Activated CD4-positive, alpha-beta memory T cell treated with anti-CD3 and anti-CD28 coated beads, Interleukin-2, amount 10 ng/mL, durations not matched to agents 7 days and 5 days (primary cell): ENCODE measurements around the gene YLPM1. TPM values are rescaled to one million over a fixed set of nuclear protein-coding genes. Genes with fewer than 3 reads are reported as not detected.
A peak's percentile ranks its signal among the peaks of the same experiment; 100 is the strongest.

Experiments used
- CTCF ChIA-PET: fragments of 350-600 bp; sonication (Branson Sonifier 250); formaldehyde crosslinking; loops from one replicate; lab custom pipeline; 2021; ENCODE audit warnings: antibody characterized with exemption, inconsistent platforms; lab: Charles Lee
- POLR2A ChIA-PET: fragments of 350-600 bp; sonication (Branson Sonifier 250); formaldehyde crosslinking; loops from one replicate; lab custom pipeline; 2021; ENCODE audit warnings: antibody characterized with exemption; lab: Charles Lee
- DNase-seq: peaks from one replicate; pipeline ENCODE4 v3.0.0-alpha.2; 2020
- H3K27ac Mint-ChIP-seq: one replicate; pipeline ENCODE4 v1.8.0; 2021; ENCODE audit warnings: mild to moderate bottlenecking, mixed read lengths
- H3K27me3 Mint-ChIP-seq: one replicate; pipeline ENCODE4 v1.8.0; 2021; ENCODE audit warnings: mixed read lengths
- H3K36me3 Mint-ChIP-seq: one replicate; pipeline ENCODE4 v1.8.0; 2021; ENCODE audit warnings: low read depth, mixed read lengths
- H3K4me1 Mint-ChIP-seq: one replicate; pipeline ENCODE4 v1.8.0; 2021; ENCODE audit warnings: mixed read lengths
- H3K4me3 Mint-ChIP-seq: one replicate; pipeline ENCODE4 v1.8.0; 2021; ENCODE audit warnings: mild to moderate bottlenecking, mixed read lengths
- H3K9me3 Mint-ChIP-seq: one replicate; pipeline ENCODE4 v1.8.0; 2021; ENCODE audit warnings: mixed read lengths
- total RNA-seq, 2 experiments: library from RNA; stranded (reverse); gene quantifications; one replicate each; pipeline ENCODE4 v1.2.3, GENCODE V29; 2021

YLPM1 gene
- total RNA-seq, 2 experiments from 2014 or later, result 52.3 to 55.4 TPM

DNA sequence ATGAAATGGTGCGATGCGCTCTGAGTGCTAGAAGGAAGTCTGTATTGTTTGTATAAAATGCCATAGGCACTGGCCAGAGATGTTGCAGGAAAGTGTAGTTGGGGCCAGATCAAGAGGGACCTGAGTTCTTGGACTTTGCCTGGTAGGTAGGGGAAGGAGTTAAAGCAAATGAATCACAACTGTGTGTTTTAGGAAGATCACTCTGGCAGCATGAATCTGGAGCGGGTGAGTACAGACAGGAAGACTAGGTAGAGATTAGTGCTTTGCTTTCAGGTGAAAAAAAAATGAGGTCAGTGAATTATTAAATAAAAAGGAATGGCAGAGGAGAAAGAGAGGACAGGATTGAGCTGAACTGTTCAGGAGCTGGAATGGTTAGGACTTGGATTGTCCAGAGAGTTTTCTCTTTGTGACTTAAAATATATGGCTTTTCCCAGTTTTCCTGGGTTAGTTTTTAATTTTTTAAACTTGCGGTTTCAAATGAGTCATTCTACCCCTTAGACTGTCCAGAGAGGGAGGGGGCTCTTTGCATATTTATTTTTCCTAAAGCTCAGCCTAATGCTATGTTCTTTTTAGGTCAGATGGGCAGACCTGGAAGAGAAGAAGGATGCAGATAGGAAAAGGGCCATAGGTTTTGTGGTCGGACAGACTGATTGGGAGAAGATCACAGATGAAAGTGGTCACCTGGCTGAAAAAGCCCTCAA, 71.7 kb downstream of the YLPM1 start:
- DNase-seq, result no peak
- Mint-ChIP-seq H3K9me3 (no peaks in the 10 kb centered on the region), H3K27ac (no peak overlapping the region), H3K4me1 (peaks cover 42% of the 10 kb centered on the region), H3K27me3 (no peaks in the 10 kb centered on the region), H3K36me3 (peaks cover 23% of the 10 kb centered on the region), H3K4me3 (no peak overlapping the region)
- ChIA-PET POLR2A (no interaction called here), CTCF (interaction anchor here (1.2 kb wide), 1 partner anchor 26 kb away, joined by 3 read pairs; no protein-coding TSS in a partner anchor)

GRCh38 chr14:74835645-74836250, 72.6 kb downstream of the YLPM1 start:
- Mint-ChIP-seq H3K4me3 (no peak overlapping the region), H3K4me1 (peaks cover 51% of the 10 kb centered on the region), H3K9me3 (no peaks in the 10 kb centered on the region), H3K27me3 (no peaks in the 10 kb centered on the region), H3K27ac (no peak overlapping the region), H3K36me3 (peaks cover 15% of the 10 kb centered on the region)
- DNase-seq, result no peak
- ChIA-PET POLR2A (interaction anchor here (0.6 kb wide), 1 partner anchor 25 kb away, joined by 3 read pairs; no protein-coding TSS in a partner anchor), CTCF (interaction anchor here (1.2 to 1.8 kb wide), 3 partner anchors 25 to 73 kb away, joined by 3 to 6 read pairs (median 4); partner anchors contain the start of gene YLPM1)

- Mint-ChIP-seq H3K36me3 (peaks cover 15% of the 10 kb centered on the region), H3K4me1 (peaks cover 58% of the 10 kb centered on the region), H3K4me3 (no peak overlapping the region), H3K27me3 (no peaks in the 10 kb centered on the region), H3K9me3 (no peaks in the 10 kb centered on the region), H3K27ac (peak overlapping the region; percentile 58)
- ChIA-PET POLR2A (interaction anchor here (0.6 to 1.9 kb wide), 2 partner anchors 24 to 46 kb away, joined by 3 to 4 read pairs; no protein-coding TSS in a partner anchor), CTCF (interaction anchor here (1.6 to 1.8 kb wide), 2 partner anchors 25 to 73 kb away, joined by 4 to 6 read pairs; partner anchors contain the start of gene YLPM1)
- DNase-seq, result no peak
Measured at GRCh38 chr14:74836251-74836960, 73.3 kb downstream of the YLPM1 start.

DNA sequence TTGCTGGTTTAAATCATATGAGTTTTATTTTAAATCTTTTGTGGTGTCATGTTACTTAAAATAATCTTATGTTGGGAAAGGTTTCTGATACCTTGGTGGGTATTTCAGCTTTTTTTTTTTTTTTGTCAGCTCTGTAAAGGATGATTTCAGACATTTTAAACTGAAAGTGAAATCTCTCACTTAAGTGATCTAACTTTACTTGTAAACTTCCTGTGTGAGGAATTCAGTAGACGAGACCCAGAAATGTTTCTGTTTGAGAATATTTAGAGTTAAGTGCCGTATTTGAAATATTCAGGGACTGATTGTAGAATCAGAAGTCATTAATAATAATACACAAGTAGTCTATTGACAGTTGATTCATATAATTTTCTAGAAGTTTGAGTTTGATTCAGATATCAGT, 75.0 kb downstream of the YLPM1 start:
- peaks cover 15% of the 10 kb centered on the region for H3K36me3 Mint-ChIP-seq
- H3K4me3 Mint-ChIP-seq, result peak overlapping the region; percentile 70
- DNase-seq, result no peak
- H3K4me1 Mint-ChIP-seq, result peaks cover 68% of the 10 kb centered on the region
- H3K9me3 Mint-ChIP-seq, result no peaks in the 10 kb centered on the region
- ChIA-PET CTCF (interaction anchor here (0.6 to 1.6 kb wide), 3 partner anchors 23 to 226 kb away, joined by 4 to 5 read pairs (median 5); partner anchors contain the start of gene LTBP2), POLR2A (interaction anchor here (1.0 to 1.9 kb wide), 3 partner anchors 44 to 74 kb away, joined by 3 to 6 read pairs (median 4); partner anchors contain the start of gene YLPM1)
- no peaks in the 10 kb centered on the region for H3K27me3 Mint-ChIP-seq
- peak overlapping the region; percentile 90 for H3K27ac Mint-ChIP-seq

- H3K36me3 Mint-ChIP-seq, result peaks cover 9% of the 10 kb centered on the region
- POLR2A ChIA-PET, result interaction anchor here (1.1 kb wide), 1 partner anchor 20 kb away, joined by 3 read pairs; no protein-coding TSS in a partner anchor
- H3K4me3 Mint-ChIP-seq, result no peak overlapping the region
- no peaks in the 10 kb centered on the region for H3K9me3 Mint-ChIP-seq
- CTCF ChIA-PET, result interaction anchor here (0.9 to 1.5 kb wide), 3 partner anchors 229 to 268 kb away, joined by 3 to 4 read pairs (median 3); partner anchors contain the start of gene LTBP2
- DNase-seq, result no peak
- H3K27ac Mint-ChIP-seq, result peak overlapping the region; percentile 56
- no peaks in the 10 kb centered on the region for H3K27me3 Mint-ChIP-seq
- peaks cover 63% of the 10 kb centered on the region for H3K4me1 Mint-ChIP-seq
Measured at GRCh38 chr14:74840603-74841030, 77.5 kb downstream of the YLPM1 start.

GRCh38 chr14:74841230-74842207, 78.4 kb downstream of the YLPM1 start:
- no peak for DNase-seq
- Mint-ChIP-seq H3K9me3 (no peaks in the 10 kb centered on the region), H3K4me3 (no peak overlapping the region), H3K27me3 (no peaks in the 10 kb centered on the region), H3K4me1 (peaks cover 56% of the 10 kb centered on the region), H3K27ac (peak overlapping the region; percentile 56), H3K36me3 (peaks cover 4% of the 10 kb centered on the region)
- POLR2A ChIA-PET, result interaction anchor here (0.8 to 1.4 kb wide), 4 partner anchors 9 to 79 kb away, joined by 3 to 5 read pairs (median 4); partner anchors contain the start of gene YLPM1
- CTCF ChIA-PET, result interaction anchor here (0.8 to 1.5 kb wide), 6 partner anchors 16 to 269 kb away, joined by 3 to 5 read pairs (median 4); partner anchors contain the start of gene LTBP2

GRCh38 chr14:74843653-74844052, 80.5 kb downstream of the YLPM1 start:
- Mint-ChIP-seq H3K36me3 (no peaks in the 10 kb centered on the region), H3K4me3 (no peak overlapping the region), H3K4me1 (peaks cover 35% of the 10 kb centered on the region), H3K27ac (no peak overlapping the region), H3K9me3 (no peaks in the 10 kb centered on the region), H3K27me3 (no peaks in the 10 kb centered on the region)
- CTCF ChIA-PET, result interaction anchor here (0.9 to 1.2 kb wide), 2 partner anchors 17 to 18 kb away, joined by 3 to 6 read pairs; no protein-coding TSS in a partner anchor
- DNase-seq, result no peak
- POLR2A ChIA-PET, result interaction anchor here (1.0 kb wide), 1 partner anchor 9 kb away, joined by 3 read pairs; no protein-coding TSS in a partner anchor

DNA sequence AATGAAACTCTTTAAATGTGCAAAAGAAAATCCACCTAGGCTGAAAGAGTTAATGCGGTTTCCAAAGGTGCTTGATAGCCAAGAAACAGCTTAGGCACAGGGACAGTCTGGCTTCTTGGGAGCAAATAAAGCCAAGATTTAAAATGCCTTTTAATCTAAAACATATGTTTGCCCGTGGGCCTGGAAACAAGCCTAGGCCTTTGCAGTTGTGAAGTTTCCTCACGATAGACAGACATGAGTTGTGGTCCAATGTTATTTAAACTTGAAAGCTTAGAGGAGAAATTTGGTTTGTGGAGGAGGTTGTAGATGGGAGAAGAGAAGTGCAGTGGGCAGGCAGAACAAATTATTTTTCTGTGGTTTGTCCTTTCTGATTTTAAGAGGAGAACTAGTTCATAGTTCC, 83.1 kb downstream of the YLPM1 start:
- Mint-ChIP-seq H3K36me3 (no peaks in the 10 kb centered on the region), H3K9me3 (no peaks in the 10 kb centered on the region), H3K4me3 (no peak overlapping the region), H3K27me3 (peaks cover 3% of the 10 kb centered on the region), H3K4me1 (peaks cover 13% of the 10 kb centered on the region), H3K27ac (no peak overlapping the region)
- ChIA-PET CTCF (interaction anchor here (1.2 to 1.6 kb wide), 2 partner anchors 14 to 15 kb away, joined by 3 to 4 read pairs; no protein-coding TSS in a partner anchor), POLR2A (interaction anchor here (0.7 to 1.5 kb wide), 3 partner anchors 10 to 210 kb away, joined by 3 to 5 read pairs (median 4); partner anchors contain the start of gene DLST)
- no peak for DNase-seq

DNA sequence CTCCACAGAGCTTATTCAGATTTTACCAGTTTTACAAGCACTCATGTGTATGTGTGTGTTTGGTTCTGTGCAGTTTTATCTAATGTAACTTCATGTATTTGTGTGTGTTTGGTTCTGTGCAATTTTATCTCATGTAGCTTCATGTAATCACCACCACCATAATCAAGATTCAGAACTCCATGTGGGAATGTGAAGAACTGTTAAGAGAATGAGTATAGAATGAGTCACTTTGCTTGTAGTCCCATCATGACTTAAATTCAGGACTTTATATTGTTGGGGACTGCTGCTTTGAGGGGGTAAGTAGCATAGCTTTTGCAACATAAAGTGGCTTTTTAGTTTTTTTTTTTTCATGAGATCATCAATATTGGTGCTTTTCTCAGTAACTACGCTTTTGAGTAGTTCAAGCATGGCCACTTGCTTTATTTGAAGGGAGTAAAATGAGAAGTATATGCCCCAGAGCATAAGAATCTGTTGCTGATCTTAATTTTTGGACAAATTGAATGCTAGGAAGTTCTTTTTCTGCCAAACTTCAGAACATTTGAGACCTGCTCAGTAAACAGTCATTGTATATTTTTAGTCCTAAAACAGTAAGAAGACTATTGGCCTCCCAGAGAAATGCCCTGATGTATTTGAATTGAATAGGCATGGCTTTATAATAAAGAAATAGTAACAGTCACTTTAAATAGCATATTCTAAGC, 84.0 kb downstream of the YLPM1 start:
- Mint-ChIP-seq H3K9me3 (no peaks in the 10 kb centered on the region), H3K27me3 (peaks cover 3% of the 10 kb centered on the region), H3K36me3 (no peaks in the 10 kb centered on the region), H3K27ac (no peak overlapping the region), H3K4me1 (peaks cover 4% of the 10 kb centered on the region), H3K4me3 (no peak overlapping the region)
- ChIA-PET CTCF (interaction anchor here (1.4 to 1.6 kb wide), 2 partner anchors 14 to 100 kb away, joined by 3 to 4 read pairs; no protein-coding TSS in a partner anchor), POLR2A (interaction anchor here (1.5 kb wide), 1 partner anchor 9 kb away, joined by 5 read pairs; no protein-coding TSS in a partner anchor)
- no peak for DNase-seq

DNA sequence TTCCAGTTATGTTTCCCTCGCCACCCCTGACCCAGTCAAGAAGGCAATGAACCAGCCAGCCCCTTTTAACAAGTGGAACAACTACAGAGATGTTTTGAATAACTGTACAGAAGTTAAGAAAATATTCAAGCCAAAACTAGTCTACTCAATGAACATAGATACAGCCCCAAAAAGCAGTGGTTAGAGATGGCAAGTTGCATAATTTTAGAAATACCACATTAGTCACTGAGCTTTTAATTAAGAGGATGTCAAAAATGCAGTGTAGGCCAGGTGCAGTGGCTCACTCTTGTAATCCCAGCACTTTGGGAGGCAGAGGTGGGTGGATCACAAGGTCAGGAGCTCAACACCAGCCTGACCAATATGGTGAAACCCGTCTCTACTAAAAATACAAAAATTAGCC, 85.7 kb downstream of the YLPM1 start:
- Mint-ChIP-seq H3K4me1 (peaks cover 11% of the 10 kb centered on the region), H3K27me3 (peaks cover 3% of the 10 kb centered on the region), H3K27ac (no peak overlapping the region), H3K36me3 (no peaks in the 10 kb centered on the region), H3K4me3 (no peak overlapping the region), H3K9me3 (no peaks in the 10 kb centered on the region)
- no peak for DNase-seq
- POLR2A ChIA-PET, result interaction anchor here (0.6 kb wide), 1 partner anchor 10 kb away, joined by 4 read pairs; no protein-coding TSS in a partner anchor
- CTCF ChIA-PET, result interaction anchor here (0.7 to 3.6 kb wide), 5 partner anchors 12 to 240 kb away, joined by 3 to 21 read pairs (median 7); no protein-coding TSS in a partner anchor
